ENCODE measurements around the gene CABCOCO1.

The CABCOCO1 gene

GRCh38 chr10:61662794-61663259 is at the start of gene CABCOCO1:
Gene CABCOCO1, plus strand, starts transcription at chr10:61662929. Its CDS starts 44 bp downstream, at chr10:61662973.
- Mint-ChIP-seq H3K36me3 (ENCODE audit: low read depth) (no peaks in the 10 kb centered on the region), H3K27me3 (ENCODE audit: low read depth, poor library complexity) (no peaks in the 10 kb centered on the region), H3K9me3 (no peaks in the 10 kb centered on the region), H3K4me1 (peaks cover 4% of the 10 kb centered on the region), H3K4me3 (peak within 1 kb of the TSS; percentile 86), H3K27ac (no peak within 1 kb of the TSS)
- peak; percentile 88 for DNase-seq
- TF ChIP-seq CTCF (IDR thresholded peaks at IDR 0.05) = no peak

GRCh38 chr10:61613665-61614064 is 49.1 kb upstream of the CABCOCO1 start:
- H3K36me3 Mint-ChIP-seq (ENCODE audit: low read depth) = no peaks in the 10 kb centered on the region
- no peaks in the 10 kb centered on the region for H3K9me3 Mint-ChIP-seq
- H3K27me3 Mint-ChIP-seq (ENCODE audit: low read depth, poor library complexity) = no peaks in the 10 kb centered on the region
- H3K4me3 Mint-ChIP-seq = no peak overlapping the region
- H3K27ac Mint-ChIP-seq = no peak overlapping the region
- TF ChIP-seq CTCF (IDR thresholded peaks at IDR 0.05) = no peak
- peaks cover 36% of the 10 kb centered on the region for H3K4me1 Mint-ChIP-seq
- no peak for DNase-seq

GRCh38 chr10:61616611-61617010 is 46.1 kb upstream of the CABCOCO1 start:
- Mint-ChIP-seq H3K4me1 (peaks cover 37% of the 10 kb centered on the region), H3K4me3 (no peak overlapping the region), H3K36me3 (ENCODE audit: low read depth) (no peaks in the 10 kb centered on the region), H3K27ac (no peak overlapping the region), H3K27me3 (ENCODE audit: low read depth, poor library complexity) (no peaks in the 10 kb centered on the region), H3K9me3 (no peaks in the 10 kb centered on the region)
- TF ChIP-seq CTCF (IDR thresholded peaks at IDR 0.05) = no peak
- DNase-seq = no peak

GRCh38 chr10:61617180-61617579 is 45.5 kb upstream of the CABCOCO1 start:
- peaks cover 37% of the 10 kb centered on the region for H3K4me1 Mint-ChIP-seq
- no peaks in the 10 kb centered on the region for H3K9me3 Mint-ChIP-seq
- no peak overlapping the region for H3K27ac Mint-ChIP-seq
- H3K27me3 Mint-ChIP-seq (ENCODE audit: low read depth, poor library complexity) = no peaks in the 10 kb centered on the region
- H3K4me3 Mint-ChIP-seq = no peak overlapping the region
- TF ChIP-seq CTCF (IDR thresholded peaks at IDR 0.05) = no peak
- no peak for DNase-seq
- H3K36me3 Mint-ChIP-seq (ENCODE audit: low read depth) = no peaks in the 10 kb centered on the region

GRCh38 chr10:61617586-61617985 is 45.1 kb upstream of the CABCOCO1 start:
- Mint-ChIP-seq H3K9me3 (no peaks in the 10 kb centered on the region), H3K36me3 (ENCODE audit: low read depth) (no peaks in the 10 kb centered on the region), H3K27ac (no peak overlapping the region), H3K4me1 (peaks cover 37% of the 10 kb centered on the region), H3K4me3 (no peak overlapping the region), H3K27me3 (ENCODE audit: low read depth, poor library complexity) (no peaks in the 10 kb centered on the region)
- no peak for TF ChIP-seq CTCF (IDR thresholded peaks at IDR 0.05)
- no peak for DNase-seq

- Mint-ChIP-seq H3K9me3 (no peaks in the 10 kb centered on the region), H3K4me1 (peaks cover 37% of the 10 kb centered on the region), H3K36me3 (ENCODE audit: low read depth) (no peaks in the 10 kb centered on the region), H3K4me3 (no peak overlapping the region), H3K27me3 (ENCODE audit: low read depth, poor library complexity) (no peaks in the 10 kb centered on the region), H3K27ac (no peak overlapping the region)
- no peak for DNase-seq
- TF ChIP-seq CTCF (IDR thresholded peaks at IDR 0.05) = no peak
Measured at GRCh38 chr10:61618388-61618961, 44.3 kb upstream of the CABCOCO1 start.

All from nephron progenitor cell (in vitro differentiated cells).